HepG2 (cell line): ENCODE results near the gene ADPRM. TPM values are rescaled to one million over a fixed set of nuclear protein-coding genes. Genes with fewer than 3 reads are reported as not detected.
A peak's percentile ranks its signal among the peaks of the same experiment; 100 is the strongest.

ENCODE experiments used
- HDAC6 ChIP-seq: fragments of 200-600 bp; sonication (generic); IDR thresholded peaks from 2 replicates; pipeline ENCODE4 v1.7.0; 2017; ENCODE audit warnings: mild to moderate bottlenecking, antibody characterized with exemption, low read length, low read depth
- HMGXB4 ChIP-seq, 2 experiments: sonication (generic) in 1 of 2; formaldehyde crosslinking in 1 of 2; IDR thresholded peaks; 2 replicates each; pipeline versions ENCODE4 v1.4.0 to v1.6.1; 2018 to 2020; ENCODE audit warnings: missing genetic modification reagents in 2 of 2, borderline replicate concordance in 1 of 2, low read depth in 1 of 2, mild to moderate bottlenecking in 1 of 2, missing biosample characterization in 1 of 2
- HOXD1 ChIP-seq: sonication (generic); formaldehyde crosslinking; IDR thresholded peaks from 2 replicates; pipeline ENCODE4 v1.5.0; 2020; ENCODE audit warnings: missing genetic modification reagents
- IRF9 ChIP-seq: sonication (generic); formaldehyde crosslinking; IDR thresholded peaks from 2 replicates; pipeline ENCODE4 v1.8.0; 2022; ENCODE audit warnings: missing genetic modification reagents, mild to moderate bottlenecking, borderline replicate concordance
- MBNL3 ChIP-seq: fragments of 250-450 bp; sonication (Bioruptor Pico); conservative IDR thresholded peaks from 2 replicates; pipeline ENCODE4 v1.8.0; 2022; ENCODE audit warnings: mild to moderate bottlenecking, inconsistent platforms
- ZFX ChIP-seq: sonication (generic); formaldehyde crosslinking; IDR thresholded peaks from 2 replicates; pipeline ENCODE4 v1.4.0; 2020; ENCODE audit warnings: mild to moderate bottlenecking, low read depth, missing genetic modification reagents, moderate library complexity
- ZNF563 ChIP-seq: sonication (generic); formaldehyde crosslinking; IDR thresholded peaks from 2 replicates; pipeline ENCODE4 v1.8.0; 2022; ENCODE audit warnings: mild to moderate bottlenecking, moderate library complexity, missing genetic modification reagents
- ZNF567 ChIP-seq: sonication (generic); formaldehyde crosslinking; IDR thresholded peaks from 2 replicates; pipeline ENCODE4 v1.8.1; 2023; ENCODE audit warnings: mild to moderate bottlenecking, missing genetic modification reagents, borderline replicate concordance
- ZNF670 ChIP-seq: sonication (generic); formaldehyde crosslinking; IDR thresholded peaks from 2 replicates; pipeline ENCODE4 v1.8.0; 2022; ENCODE audit warnings: mild to moderate bottlenecking, missing genetic modification reagents, borderline replicate concordance
- ZNF724P ChIP-seq: sonication (generic); formaldehyde crosslinking; IDR thresholded peaks from 2 replicates; pipeline ENCODE4 v1.8.0; 2022; ENCODE audit warnings: missing genetic modification reagents, borderline replicate concordance
- ZNF737 ChIP-seq: sonication (generic); formaldehyde crosslinking; IDR thresholded peaks from 2 replicates; pipeline ENCODE4 v1.5.0; 2020; ENCODE audit warnings: missing genetic modification reagents, mild to moderate bottlenecking, borderline replicate concordance
- ZSCAN30 ChIP-seq: sonication (generic); formaldehyde crosslinking; IDR thresholded peaks from 2 replicates; pipeline ENCODE4 v1.5.0; 2020; ENCODE audit warnings: mild to moderate bottlenecking, missing genetic modification reagents
- polyA plus RNA-seq, 8 experiments: library from polyadenylated mRNA; depleted of rRNA in 3 of 8; stranded (reverse) in 7 of 8; unstranded in 1 of 8; fragments of >200 nt; fragmentation: Illumina TruSeq in 4 of 8; extraction: Trizol in 4 of 8; gene quantifications; 2 replicates each; pipeline versions ENCODE4 v1.2.1 to v1.2.3, GENCODE V29; 2011 to 2016; ENCODE audit warnings: low read depth in 4 of 8, missing spikeins in 1 of 8, mixed read lengths in 1 of 8; ENCODE audit not compliant: insufficient read depth in 1 of 8
- total RNA-seq, 5 experiments: library from RNA; depleted of rRNA; stranded (reverse); fragments of >200 nt; fragmentation: Illumina TruSeq; extraction: Trizol; gene quantifications; 2 replicates each; pipeline ENCODE4 v1.2.3, GENCODE V29; 2016; ENCODE audit warnings: low read depth in 1 of 5
- TF ChIP-seq, protein P1 (sequence below): sonication (generic); formaldehyde crosslinking; IDR thresholded peaks from 2 replicates; pipeline ENCODE4 v1.4.0; 2020; ENCODE audit warnings: missing genetic modification reagents, mild to moderate bottlenecking, borderline replicate concordance
- TF ChIP-seq, protein P2 (sequence below): sonication (generic); formaldehyde crosslinking; IDR thresholded peaks from 2 replicates; pipeline ENCODE4 v1.4.0; 2020; ENCODE audit warnings: mild to moderate bottlenecking, missing genetic modification reagents
- TF ChIP-seq, protein P3 (sequence below): IDR thresholded peaks from 2 replicates; pipeline ENCODE4 v1.6.1; 2012; ENCODE audit warnings: low read depth, low read length, improper control_type of control experiment
- TF ChIP-seq, protein P4 (sequence below): sonication (generic); formaldehyde crosslinking; IDR thresholded peaks from 2 replicates; pipeline ENCODE4 v1.9.0; 2022; ENCODE audit warnings: low read depth, missing genetic modification reagents

Gene ADPRM
- total and polyA plus RNA-seq, 2 of the 13 experiments (the other 11 are each of a cell fraction or from before 2014, with no cell fraction given) = 5.6 to 10.8 TPM

DNA sequence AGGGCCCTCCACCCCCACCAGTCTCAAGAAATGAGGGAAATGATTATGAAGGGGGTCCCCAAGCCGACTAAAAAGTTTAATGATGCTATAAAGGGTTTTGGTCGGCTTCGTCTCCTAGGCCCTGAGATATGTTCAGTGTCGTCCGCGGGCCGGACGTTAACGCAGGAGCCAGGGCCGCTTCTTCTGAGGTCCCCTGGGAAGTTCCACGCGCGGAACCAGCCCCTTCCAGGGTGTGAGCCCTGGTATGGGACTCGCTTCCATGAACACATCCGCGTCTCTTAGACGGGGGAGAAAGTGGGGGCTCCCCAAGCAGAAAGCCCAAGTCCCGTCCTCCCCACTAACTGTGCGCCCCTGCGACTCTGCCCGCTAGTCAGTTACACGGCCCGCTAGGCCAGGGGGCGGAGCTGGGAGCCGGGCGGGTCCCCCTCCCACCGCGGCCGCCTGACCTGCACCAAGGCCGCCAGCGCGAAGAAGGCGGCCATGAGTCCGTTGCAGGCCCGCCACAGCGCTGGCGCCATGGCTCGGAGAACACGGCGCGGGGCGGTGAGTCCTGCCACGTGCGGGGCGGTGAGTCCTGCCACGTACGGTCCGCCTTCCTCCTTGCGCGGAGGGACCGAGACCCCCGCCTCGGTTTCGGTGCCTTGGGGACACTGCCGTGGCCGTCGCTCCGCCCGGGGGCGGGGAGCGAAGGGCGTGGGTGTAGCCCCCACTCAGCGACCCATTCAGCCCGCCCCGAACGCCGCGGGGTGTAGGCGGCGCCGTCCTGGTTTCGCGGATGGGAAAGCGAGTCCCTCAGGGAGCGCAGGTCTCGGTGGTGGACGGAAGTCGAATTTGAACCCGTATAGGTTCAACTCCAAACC, 32.2 kb downstream of the ADPRM start, which contains the start of gene TMEM220 (continued):
- peak; percentile 68 to 74 for TF ChIP-seq HMGXB4 (CRISPR knock-in tag; IDR thresholded peaks at IDR 0.05; ENCODE audit: borderline replicate concordance in 1 of 2, low read depth in 1 of 2)
- TF ChIP-seq, protein P1, sequence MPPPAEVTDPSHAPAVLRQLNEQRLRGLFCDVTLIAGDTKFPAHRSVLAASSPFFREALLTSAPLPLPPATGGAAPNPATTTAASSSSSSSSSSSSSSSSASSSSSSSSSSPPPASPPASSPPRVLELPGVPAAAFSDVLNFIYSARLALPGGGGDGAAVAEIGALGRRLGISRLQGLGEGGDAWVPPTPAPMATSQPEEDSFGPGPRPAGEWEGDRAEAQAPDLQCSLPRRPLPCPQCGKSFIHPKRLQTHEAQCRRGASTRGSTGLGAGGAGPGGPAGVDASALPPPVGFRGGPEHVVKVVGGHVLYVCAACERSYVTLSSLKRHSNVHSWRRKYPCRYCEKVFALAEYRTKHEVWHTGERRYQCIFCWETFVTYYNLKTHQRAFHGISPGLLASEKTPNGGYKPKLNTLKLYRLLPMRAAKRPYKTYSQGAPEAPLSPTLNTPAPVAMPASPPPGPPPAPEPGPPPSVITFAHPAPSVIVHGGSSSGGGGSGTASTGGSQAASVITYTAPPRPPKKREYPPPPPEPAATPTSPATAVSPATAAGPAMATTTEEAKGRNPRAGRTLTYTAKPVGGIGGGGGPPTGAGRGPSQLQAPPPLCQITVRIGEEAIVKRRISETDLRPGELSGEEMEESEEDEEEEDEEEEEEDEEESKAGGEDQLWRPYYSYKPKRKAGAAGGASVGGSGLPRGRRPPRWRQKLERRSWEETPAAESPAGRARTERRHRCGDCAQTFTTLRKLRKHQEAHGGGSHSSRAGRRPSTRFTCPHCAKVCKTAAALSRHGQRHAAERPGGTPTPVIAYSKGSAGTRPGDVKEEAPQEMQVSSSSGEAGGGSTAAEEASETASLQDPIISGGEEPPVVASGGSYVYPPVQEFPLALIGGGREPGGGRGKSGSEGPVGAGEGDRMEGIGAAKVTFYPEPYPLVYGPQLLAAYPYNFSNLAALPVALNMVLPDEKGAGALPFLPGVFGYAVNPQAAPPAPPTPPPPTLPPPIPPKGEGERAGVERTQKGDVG (CRISPR knock-in tag) = no peak
- TF ChIP-seq ZNF563 = peak; percentile 78; the same call in 1 of the 2 replicates
- no peak for TF ChIP-seq ZSCAN30
- peak; percentile 87 for TF ChIP-seq IRF9 (CRISPR knock-in tag)
- TF ChIP-seq HOXD1 (CRISPR knock-in tag) = no peak
- no peak for TF ChIP-seq MBNL3 (CRISPR knock-in tag)
- no peak for TF ChIP-seq ZNF737
- TF ChIP-seq ZFX (CRISPR knock-in tag) = peak; percentile 91
- 0 out of 2 replicates have a peak, but pooled peaks have one; percentile 22 for TF ChIP-seq ZNF567 (CRISPR knock-in tag)
- TF ChIP-seq ZNF670 (CRISPR knock-in tag) = peak; percentile 61; the same call in 1 of the 2 replicates
- TF ChIP-seq, protein P2, sequence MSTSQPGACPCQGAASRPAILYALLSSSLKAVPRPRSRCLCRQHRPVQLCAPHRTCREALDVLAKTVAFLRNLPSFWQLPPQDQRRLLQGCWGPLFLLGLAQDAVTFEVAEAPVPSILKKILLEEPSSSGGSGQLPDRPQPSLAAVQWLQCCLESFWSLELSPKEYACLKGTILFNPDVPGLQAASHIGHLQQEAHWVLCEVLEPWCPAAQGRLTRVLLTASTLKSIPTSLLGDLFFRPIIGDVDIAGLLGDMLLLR = 0 out of 2 replicates have a peak, but pooled peaks have one; percentile 50
- TF ChIP-seq, protein P3, sequence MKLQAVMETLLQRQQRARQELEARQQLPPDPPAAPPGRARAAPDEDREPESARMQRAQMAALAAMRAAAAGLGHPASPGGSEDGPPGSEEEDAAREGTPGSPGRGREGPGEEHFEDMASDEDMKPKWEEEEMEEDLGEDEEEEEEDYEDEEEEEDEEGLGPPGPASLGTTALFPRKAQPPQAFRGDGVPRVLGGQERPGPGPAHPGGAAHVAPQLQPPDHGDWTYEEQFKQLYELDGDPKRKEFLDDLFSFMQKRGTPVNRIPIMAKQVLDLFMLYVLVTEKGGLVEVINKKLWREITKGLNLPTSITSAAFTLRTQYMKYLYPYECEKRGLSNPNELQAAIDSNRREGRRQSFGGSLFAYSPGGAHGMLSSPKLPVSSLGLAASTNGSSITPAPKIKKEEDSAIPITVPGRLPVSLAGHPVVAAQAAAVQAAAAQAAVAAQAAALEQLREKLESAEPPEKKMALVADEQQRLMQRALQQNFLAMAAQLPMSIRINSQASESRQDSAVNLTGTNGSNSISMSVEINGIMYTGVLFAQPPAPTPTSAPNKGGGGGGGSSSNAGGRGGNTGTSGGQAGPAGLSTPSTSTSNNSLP = no peak
- peak; percentile 54; the same call in 1 of the 2 replicates for TF ChIP-seq ZNF724P (CRISPR knock-in tag)
- TF ChIP-seq, protein P4, sequence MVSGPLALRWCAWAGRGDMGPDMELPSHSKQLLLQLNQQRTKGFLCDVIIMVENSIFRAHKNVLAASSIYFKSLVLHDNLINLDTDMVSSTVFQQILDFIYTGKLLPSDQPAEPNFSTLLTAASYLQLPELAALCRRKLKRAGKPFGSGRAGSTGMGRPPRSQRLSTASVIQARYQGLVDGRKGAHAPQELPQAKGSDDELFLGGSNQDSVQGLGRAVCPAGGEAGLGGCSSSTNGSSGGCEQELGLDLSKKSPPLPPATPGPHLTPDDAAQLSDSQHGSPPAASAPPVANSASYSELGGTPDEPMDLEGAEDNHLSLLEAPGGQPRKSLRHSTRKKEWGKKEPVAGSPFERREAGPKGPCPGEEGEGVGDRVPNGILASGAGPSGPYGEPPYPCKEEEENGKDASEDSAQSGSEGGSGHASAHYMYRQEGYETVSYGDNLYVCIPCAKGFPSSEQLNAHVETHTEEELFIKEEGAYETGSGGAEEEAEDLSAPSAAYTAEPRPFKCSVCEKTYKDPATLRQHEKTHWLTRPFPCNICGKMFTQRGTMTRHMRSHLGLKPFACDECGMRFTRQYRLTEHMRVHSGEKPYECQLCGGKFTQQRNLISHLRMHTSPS = no peak
- TF ChIP-seq HDAC6 = no peak
